Neuron (in vitro differentiated cells): ENCODE results near the gene KLF8.

ENCODE experiments used
- H2AFZ ChIP-seq: one replicate; pipeline ENCODE4 v1.6.1; 2013; ENCODE audit warnings: low read depth, mild to moderate bottlenecking, inconsistent platforms, low read length, moderate library complexity
- H3K27me3 ChIP-seq: one replicate; pipeline ENCODE4 v1.6.1; 2013; ENCODE audit warnings: low read length; ENCODE audit not compliant: insufficient read depth
- H3K36me3 ChIP-seq: one replicate; pipeline ENCODE4 v1.6.1; 2013; ENCODE audit warnings: low read length; ENCODE audit not compliant: insufficient read depth
- H3K4me1 ChIP-seq: one replicate; pipeline ENCODE4 v1.6.1; 2013; ENCODE audit warnings: low read length; ENCODE audit not compliant: insufficient read depth
- H3K4me3 ChIP-seq: 2 replicates; pipeline ENCODE4 v1.5.1; 2013; ENCODE audit warnings: mild to moderate bottlenecking, low read length, moderate library complexity
- H3K9me3 ChIP-seq: one replicate; pipeline ENCODE4 v1.6.1; 2013; ENCODE audit warnings: low read length

KLF8 gene

DNA sequence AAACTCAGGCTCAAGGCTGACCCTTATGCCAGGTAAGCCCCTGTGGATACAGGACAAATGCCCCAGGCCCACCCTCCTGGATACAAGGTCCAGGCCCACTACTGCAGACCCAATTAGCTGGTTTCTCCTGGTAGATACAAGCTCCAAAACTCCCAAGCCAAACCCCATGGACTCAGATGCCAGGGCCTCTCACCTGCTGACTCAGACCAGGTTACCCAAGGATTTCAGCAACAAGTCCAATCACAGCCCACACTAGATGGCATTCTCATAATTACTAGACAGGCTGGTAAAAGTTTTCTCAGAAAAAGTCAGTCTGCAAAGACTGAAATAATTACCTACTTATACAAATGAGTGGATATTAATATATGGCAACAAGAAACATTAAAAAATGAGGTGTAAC lies 87.0 kb downstream of the KLF8 start:
- Histone ChIP-seq H3K27me3 (no peaks in the 10 kb centered on the region), H3K4me3 (no peak overlapping the region), H3K4me1 (no peaks in the 10 kb centered on the region), H3K9me3 (no peaks in the 10 kb centered on the region), H2AFZ (no peak overlapping the region), H3K36me3 (no peaks in the 10 kb centered on the region)
